ENCODE results near the gene KLK4. TPM values are rescaled to one million over a fixed set of nuclear protein-coding genes. Genes with fewer than 3 reads are reported as not detected.

The KLK4 gene
- total RNA-seq: not detected in 2 replicates

- DNase-seq: no peak
Measured at GRCh38 chr19:50911206-50912101, at the start of gene KLK4. Gene KLK4, minus strand, starts transcription at chr19:50911395. Its CDS starts 657 bp downstream, at chr19:50910738.

- DNase-seq: no peak
Measured at GRCh38 chr19:50959731-50960500, 48.7 kb upstream of the KLK4 start.

- no peak for DNase-seq
Measured at GRCh38 chr19:50957587-50957986, 46.4 kb upstream of the KLK4 start.

GRCh38 chr19:50952910-50953309 lies 41.7 kb upstream of the KLK4 start, which contains the start of gene KLK5:
Gene KLK5, minus strand, starts transcription at chr19:50953038. Its CDS starts 381 bp downstream, at chr19:50952657.
- no peak for DNase-seq

GRCh38 chr19:50949861-50950260 lies 38.7 kb upstream of the KLK4 start:
- no peak for DNase-seq

GRCh38 chr19:50947123-50947522 lies 35.9 kb upstream of the KLK4 start:
- DNase-seq: no peak

- DNase-seq: no peak
Measured at GRCh38 chr19:50944795-50945194, 33.6 kb upstream of the KLK4 start.

- no peak for DNase-seq
Measured at GRCh38 chr19:50943074-50943828, 32.1 kb upstream of the KLK4 start.

GRCh38 chr19:50939596-50939995 lies 28.4 kb upstream of the KLK4 start:
- no peak for DNase-seq

- no peak for DNase-seq
Measured at GRCh38 chr19:50933640-50934039, 22.4 kb upstream of the KLK4 start.

GRCh38 chr19:50932690-50933083 lies 21.5 kb upstream of the KLK4 start:
- DNase-seq: no peak

GRCh38 chr19:50932018-50932689 lies 21.0 kb upstream of the KLK4 start:
- DNase-seq: no peak

GRCh38 chr19:50931023-50931422 lies 19.8 kb upstream of the KLK4 start:
- no peak for DNase-seq

GRCh38 chr19:50928831-50929230 lies 17.6 kb upstream of the KLK4 start:
- no peak for DNase-seq

- no peak for DNase-seq
Measured at GRCh38 chr19:50926144-50926543, 14.9 kb upstream of the KLK4 start.

GRCh38 chr19:50925734-50926133 lies 14.5 kb upstream of the KLK4 start:
- DNase-seq: no peak

- DNase-seq: no peak
Measured at GRCh38 chr19:50924586-50924985, 13.4 kb upstream of the KLK4 start.

- peak; percentile 90 for DNase-seq
Measured at GRCh38 chr19:50922317-50922853, 11.2 kb upstream of the KLK4 start.

- DNase-seq: no peak
Measured at GRCh38 chr19:50921426-50922316, 10.5 kb upstream of the KLK4 start.

GRCh38 chr19:50916069-50916468 lies 4.9 kb upstream of the KLK4 start:
- no peak for DNase-seq
